GM12873 (cell line): ENCODE measurements around the gene ACTRT3.

ENCODE experiments used
- TF ChIP-seq, protein P1 (sequence below): IDR thresholded peaks from 2 replicates; pipeline ENCODE4 v1.5.1; 2012; ENCODE audit warnings: low read depth, mild to moderate bottlenecking, moderate library complexity, low read length, control low read depth; ENCODE audit not compliant: insufficient read depth; ENCODE audit errors: missing control alignments

Gene ACTRT3

DNA sequence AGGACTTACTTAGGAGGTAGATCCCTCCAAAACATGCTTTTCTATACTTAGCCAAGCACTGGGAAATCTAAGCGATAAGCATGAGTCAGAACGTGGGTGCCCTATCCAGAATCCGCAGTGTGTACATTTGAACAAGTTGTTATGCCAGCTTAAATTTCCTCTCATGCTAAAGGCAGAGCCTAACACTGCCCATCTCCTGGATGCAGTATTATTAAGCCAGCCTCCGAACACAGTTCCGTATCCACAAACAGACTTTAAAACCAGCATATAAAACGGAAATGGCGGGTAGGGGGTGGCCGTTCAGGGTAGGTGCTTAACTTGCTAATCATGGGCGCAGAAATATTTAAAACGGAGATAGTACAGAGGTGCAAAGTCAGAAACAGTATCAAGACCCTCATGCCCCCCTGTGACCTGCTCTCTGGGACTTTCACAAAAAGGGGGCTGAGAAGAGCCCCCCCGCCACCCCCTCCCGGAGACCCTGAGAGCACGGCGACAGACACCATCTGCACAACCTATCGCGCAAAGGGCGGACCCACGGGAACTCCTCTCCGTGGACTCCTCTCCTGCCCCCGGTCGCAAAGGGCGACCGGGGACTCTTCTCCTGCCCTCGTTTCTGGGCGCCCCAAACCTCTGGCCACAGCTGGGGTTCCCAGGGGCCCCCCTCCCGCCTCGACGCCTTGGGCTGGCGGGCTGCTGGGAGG, 42.4 kb upstream of the ACTRT3 start:
- TF ChIP-seq, protein P1, sequence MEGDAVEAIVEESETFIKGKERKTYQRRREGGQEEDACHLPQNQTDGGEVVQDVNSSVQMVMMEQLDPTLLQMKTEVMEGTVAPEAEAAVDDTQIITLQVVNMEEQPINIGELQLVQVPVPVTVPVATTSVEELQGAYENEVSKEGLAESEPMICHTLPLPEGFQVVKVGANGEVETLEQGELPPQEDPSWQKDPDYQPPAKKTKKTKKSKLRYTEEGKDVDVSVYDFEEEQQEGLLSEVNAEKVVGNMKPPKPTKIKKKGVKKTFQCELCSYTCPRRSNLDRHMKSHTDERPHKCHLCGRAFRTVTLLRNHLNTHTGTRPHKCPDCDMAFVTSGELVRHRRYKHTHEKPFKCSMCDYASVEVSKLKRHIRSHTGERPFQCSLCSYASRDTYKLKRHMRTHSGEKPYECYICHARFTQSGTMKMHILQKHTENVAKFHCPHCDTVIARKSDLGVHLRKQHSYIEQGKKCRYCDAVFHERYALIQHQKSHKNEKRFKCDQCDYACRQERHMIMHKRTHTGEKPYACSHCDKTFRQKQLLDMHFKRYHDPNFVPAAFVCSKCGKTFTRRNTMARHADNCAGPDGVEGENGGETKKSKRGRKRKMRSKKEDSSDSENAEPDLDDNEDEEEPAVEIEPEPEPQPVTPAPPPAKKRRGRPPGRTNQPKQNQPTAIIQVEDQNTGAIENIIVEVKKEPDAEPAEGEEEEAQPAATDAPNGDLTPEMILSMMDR: no peak

DNA sequence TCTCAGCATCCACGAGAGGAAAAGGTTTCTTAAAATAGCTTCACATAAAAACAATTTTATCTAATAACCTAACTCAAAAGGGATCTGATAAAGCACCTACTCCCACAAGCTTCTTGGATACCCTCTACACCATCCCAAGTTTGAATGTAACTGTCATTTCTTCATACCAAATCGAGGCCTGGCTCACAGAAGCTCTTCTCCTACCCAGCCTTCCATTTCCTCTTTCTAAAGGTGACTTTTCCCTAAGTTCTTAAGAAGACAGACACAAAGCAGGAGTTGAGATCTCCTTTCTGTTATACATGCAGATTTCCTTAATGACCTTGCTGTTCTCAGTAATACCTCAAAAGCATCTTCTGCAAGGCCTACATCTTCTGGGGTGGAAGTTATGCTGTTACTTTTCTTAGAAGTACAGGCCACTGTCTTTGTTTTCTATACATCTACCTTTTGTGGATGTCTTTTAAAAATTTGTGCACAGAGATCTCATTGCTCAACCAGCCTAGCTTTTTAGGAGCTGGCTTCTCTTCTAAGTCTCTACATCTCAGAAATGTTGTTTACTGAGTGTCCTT, 40.0 kb upstream of the ACTRT3 start:
- TF ChIP-seq, protein P1: no peak

GRCh38 chr3:169804681-169805080, 35.3 kb upstream of the ACTRT3 start:
- TF ChIP-seq, protein P1: no peak

- TF ChIP-seq, protein P1: no peak
These were observed 23.0 kb upstream of the ACTRT3 start for GRCh38 chr3:169792359-169792758.

- TF ChIP-seq, protein P1: no peak
These were observed 21.5 kb upstream of the ACTRT3 start for GRCh38 chr3:169790687-169791429.

DNA sequence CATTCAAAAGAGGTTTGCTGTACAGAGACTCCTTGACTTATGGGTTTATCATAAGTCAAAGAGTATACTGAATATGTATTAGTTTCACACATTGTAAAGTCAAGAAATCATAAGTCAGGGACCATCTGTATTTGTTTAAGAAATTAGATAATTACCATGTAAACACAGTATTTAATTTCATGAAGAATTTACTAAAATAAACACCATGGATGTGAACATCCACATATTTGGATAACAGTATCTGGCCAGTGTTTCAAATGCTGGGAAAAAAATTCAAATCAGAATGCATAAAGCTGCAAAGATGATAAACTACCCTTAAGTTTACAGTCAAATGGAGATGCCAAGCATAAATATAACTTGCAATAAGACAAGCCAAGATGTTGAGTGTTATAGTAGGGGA, 20.9 kb upstream of the ACTRT3 start:
- TF ChIP-seq, protein P1: no peak

GRCh38 chr3:169787791-169788190, 18.4 kb upstream of the ACTRT3 start:
- TF ChIP-seq, protein P1: no peak
